GM20000 (cell line): ENCODE results near the gene STPG3.

Experiments used
- DNase-seq: peaks from one replicate; pipeline ENCODE4 v3.0.0; 2012; ENCODE audit warnings: low spot score
- TF ChIP-seq, protein P1 (sequence below): IDR thresholded peaks from 2 replicates; pipeline ENCODE4 v1.5.1; 2012; ENCODE audit warnings: mild to moderate bottlenecking, control low read depth; ENCODE audit errors: extremely low read depth, missing control alignments

STPG3 gene

DNA sequence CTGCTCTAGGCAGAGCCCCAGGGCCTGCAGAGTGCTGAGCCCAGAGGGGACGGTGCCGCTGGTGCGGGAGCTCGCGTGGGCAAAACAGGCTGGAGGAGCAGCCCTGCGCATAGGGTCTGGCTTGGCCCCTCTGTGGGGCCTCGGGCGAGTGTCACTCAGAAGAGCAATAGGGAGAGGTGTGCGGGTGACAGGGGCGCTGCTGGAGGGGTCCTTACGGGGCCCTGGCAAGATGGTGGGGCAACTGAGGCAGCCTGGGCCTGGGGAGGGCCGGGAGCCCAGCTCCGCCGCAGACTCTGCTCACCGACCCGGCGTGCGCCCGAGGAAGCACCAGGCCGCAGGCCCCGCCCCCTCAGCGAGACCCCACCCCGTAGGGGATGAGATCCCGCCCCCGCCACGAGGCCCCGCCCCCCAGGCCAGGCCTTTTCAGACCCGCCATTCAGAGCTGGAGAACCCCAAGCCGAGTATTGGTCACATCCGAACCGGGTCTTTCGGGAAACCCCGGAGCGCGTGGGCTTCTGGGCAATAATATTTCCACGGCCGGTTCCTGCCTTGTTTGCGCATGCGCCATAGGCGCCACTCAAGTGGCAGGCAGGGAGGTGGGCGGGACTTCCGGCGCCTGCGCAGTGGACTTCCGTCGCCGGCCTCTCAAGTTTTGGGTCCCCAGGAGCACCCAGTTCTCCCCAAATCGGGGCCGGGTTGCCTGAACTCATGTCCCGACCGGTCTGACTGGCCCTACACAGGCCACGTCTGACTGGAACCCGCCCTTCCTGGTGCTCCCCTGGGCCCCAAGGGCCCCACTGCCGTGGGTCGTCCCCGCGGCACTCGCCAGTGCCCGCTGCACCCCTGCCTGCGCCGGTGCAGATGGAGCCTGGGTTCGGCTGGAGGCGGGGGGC is 27.8 kb upstream of the STPG3 start:
- DNase-seq = peak; percentile 99
- TF ChIP-seq, protein P1, sequence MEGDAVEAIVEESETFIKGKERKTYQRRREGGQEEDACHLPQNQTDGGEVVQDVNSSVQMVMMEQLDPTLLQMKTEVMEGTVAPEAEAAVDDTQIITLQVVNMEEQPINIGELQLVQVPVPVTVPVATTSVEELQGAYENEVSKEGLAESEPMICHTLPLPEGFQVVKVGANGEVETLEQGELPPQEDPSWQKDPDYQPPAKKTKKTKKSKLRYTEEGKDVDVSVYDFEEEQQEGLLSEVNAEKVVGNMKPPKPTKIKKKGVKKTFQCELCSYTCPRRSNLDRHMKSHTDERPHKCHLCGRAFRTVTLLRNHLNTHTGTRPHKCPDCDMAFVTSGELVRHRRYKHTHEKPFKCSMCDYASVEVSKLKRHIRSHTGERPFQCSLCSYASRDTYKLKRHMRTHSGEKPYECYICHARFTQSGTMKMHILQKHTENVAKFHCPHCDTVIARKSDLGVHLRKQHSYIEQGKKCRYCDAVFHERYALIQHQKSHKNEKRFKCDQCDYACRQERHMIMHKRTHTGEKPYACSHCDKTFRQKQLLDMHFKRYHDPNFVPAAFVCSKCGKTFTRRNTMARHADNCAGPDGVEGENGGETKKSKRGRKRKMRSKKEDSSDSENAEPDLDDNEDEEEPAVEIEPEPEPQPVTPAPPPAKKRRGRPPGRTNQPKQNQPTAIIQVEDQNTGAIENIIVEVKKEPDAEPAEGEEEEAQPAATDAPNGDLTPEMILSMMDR = no peak

DNA sequence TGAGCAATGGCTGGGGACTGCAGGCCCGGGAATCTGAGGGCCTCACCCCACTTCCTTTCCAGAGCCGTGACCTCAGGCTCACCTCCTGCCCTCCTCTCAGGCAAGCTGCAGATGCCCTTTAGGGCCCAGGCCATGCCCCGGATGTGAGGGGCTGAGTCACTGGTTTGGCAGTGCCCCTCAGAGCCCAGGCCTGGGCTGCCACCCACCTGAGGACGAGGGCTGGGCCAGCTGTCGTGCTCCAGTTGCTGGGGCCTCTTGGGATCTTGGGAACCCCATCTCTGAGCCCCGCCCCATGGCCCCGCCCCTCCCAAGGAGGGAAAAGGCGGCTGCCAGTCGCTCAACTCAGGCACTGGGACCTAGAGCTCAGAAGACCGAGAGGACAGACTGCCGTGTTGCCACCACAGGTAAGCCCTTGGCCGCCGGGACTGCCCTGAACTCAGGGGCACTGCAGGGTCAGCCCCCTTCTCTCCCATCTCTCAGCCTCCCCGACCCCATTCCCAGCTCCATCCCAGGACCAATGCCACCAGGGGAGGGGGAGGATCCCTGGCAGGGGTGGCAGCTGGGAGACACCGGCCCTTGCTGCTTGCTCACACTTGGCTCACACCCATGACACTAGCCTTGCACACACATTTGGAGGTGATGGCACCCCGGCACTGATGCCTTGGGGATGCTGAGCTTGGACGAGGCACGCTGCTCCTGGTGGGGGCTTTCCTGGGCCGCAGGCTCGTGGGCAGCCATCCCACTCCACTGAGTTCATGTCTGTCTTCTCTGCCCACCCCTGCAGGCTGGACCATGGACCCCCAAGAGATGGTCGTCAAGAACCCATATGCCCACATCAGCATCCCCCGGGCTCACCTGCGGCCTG is 26.0 kb upstream of the STPG3 start, which contains the start of gene CYSRT1:
TSS of gene CYSRT1 (plus strand) at position 345 of the 865 bp plus-strand sequence. CDS start at position 793, 448 bp downstream.
- no peak for DNase-seq
- TF ChIP-seq, protein P1 = no peak

- no peak for DNase-seq
- TF ChIP-seq, protein P1 = no peak
Measured at GRCh38 chr9:137225699-137226331, 25.3 kb upstream of the STPG3 start.

- TF ChIP-seq, protein P1 = no peak
- no peak for DNase-seq
Measured at GRCh38 chr9:137226338-137227053, 24.6 kb upstream of the STPG3 start.

GRCh38 chr9:137227054-137227852 is 23.8 kb upstream of the STPG3 start, which contains the start of gene RNF224:
RNF224 (plus strand) TSS chr9:137227502; CDS start chr9:137228336, 834 bp downstream.
- TF ChIP-seq, protein P1 = peak; percentile 94
- DNase-seq = peak; percentile 88
